Adrenal gland (tissue), 5 donors: Measurements from ENCODE around the gene ADH5.

Source experiments
- CTCF ChIP-seq, 6 experiments: fragments of 450-650 bp in 4 of 6; fragments of 200-600 bp in 2 of 6; sonication (generic) in 1 of 6; IDR thresholded peaks; 1 replicate in 5 of 6; 2 replicates in 1 of 6; pipeline versions ENCODE4 v1.5.1 to v1.8.0; 2016 to 2021; ENCODE audit warnings: antibody characterized with exemption in 6 of 6, mild to moderate bottlenecking in 2 of 6, moderate library complexity in 1 of 6
- POLR2A ChIP-seq, 2 donors: fragments of 450-650 bp; IDR thresholded peaks; one replicate each; pipeline ENCODE4 v1.6.1; 2017; ENCODE audit warnings: antibody characterized with exemption in 2 of 2, mild to moderate bottlenecking in 2 of 2, moderate library complexity in 1 of 2
- donor health status: DM: no; HTN: no; CAD: no.

GRCh38 chr4:99022566-99022965, 66.0 kb downstream of the ADH5 start:
- no peak for TF ChIP-seq CTCF (IDR thresholded peaks at IDR 0.05)
- no peak for TF ChIP-seq POLR2A (IDR thresholded peaks at IDR 0.05)
